Astrocyte (in vitro differentiated cells and primary cell): ENCODE measurements around the gene ZBTB7C. TPM values are rescaled to one million over a fixed set of nuclear protein-coding genes. Genes with fewer than 3 reads are reported as not detected.
A peak's percentile ranks its signal among the peaks of the same experiment; 100 is the strongest.

ENCODE experiments used
- DNase-seq: peaks from one replicate; pipeline ENCODE4 v3.0.0-alpha.2; 2010; ENCODE audit warnings: low read depth
- FAIRE-seq: peaks from 2 replicates; lab custom pipeline; 2011; peaks lifted over from hg19 to GRCh38; lab: Jason Lieb, UNC
- H2AFZ ChIP-seq: 2 replicates; pipeline ENCODE4 v1.6.0; 2012; ENCODE audit warnings: low read depth, low read length, inconsistent platforms
- H3K27ac ChIP-seq: 2 replicates; pipeline ENCODE4 v1.5.1; 2011; ENCODE audit warnings: low read depth, low read length, inconsistent platforms
- H3K27me3 ChIP-seq: 2 replicates; pipeline ENCODE4 v1.6.0; 2011; ENCODE audit warnings: low read length, inconsistent platforms; ENCODE audit not compliant: insufficient read depth
- H3K36me3 ChIP-seq: 2 replicates; pipeline ENCODE4 v1.5.1; 2011; ENCODE audit warnings: low read length, inconsistent platforms; ENCODE audit not compliant: insufficient read depth
- H3K4me1 ChIP-seq: 2 replicates; pipeline ENCODE4 v1.5.1; 2011; ENCODE audit warnings: low read length, inconsistent platforms; ENCODE audit not compliant: insufficient read depth
- H3K4me2 ChIP-seq: 2 replicates; pipeline ENCODE4 v1.6.0; 2012; ENCODE audit warnings: low read length, inconsistent platforms
- H3K4me3 ChIP-seq: 2 replicates; pipeline ENCODE4 v1.5.1; 2011; ENCODE audit warnings: low read depth, mild to moderate bottlenecking, low read length, inconsistent platforms; ENCODE audit not compliant: insufficient read depth
- H3K79me2 ChIP-seq: 2 replicates; pipeline ENCODE4 v1.6.0; 2012; ENCODE audit warnings: mild to moderate bottlenecking, low read length, inconsistent platforms; ENCODE audit not compliant: insufficient read depth
- H3K9ac ChIP-seq: 2 replicates; pipeline ENCODE4 v1.6.0; 2012; ENCODE audit warnings: mild to moderate bottlenecking, low read length, inconsistent platforms
- H3K9me3 ChIP-seq: 2 replicates; pipeline ENCODE4 v1.5.1; 2012; ENCODE audit warnings: low read depth, mild to moderate bottlenecking, low read length, inconsistent platforms; ENCODE audit not compliant: insufficient read depth
- H4K20me1 ChIP-seq: 2 replicates; pipeline ENCODE4 v1.6.0; 2012; ENCODE audit warnings: low read length, inconsistent platforms; ENCODE audit not compliant: insufficient read depth
- H3K27ac Mint-ChIP-seq: one replicate; pipeline ENCODE4 v1.8.0; 2021; ENCODE audit warnings: mild to moderate bottlenecking, mixed read lengths; ENCODE audit not compliant: unreplicated experiment
- H3K27me3 Mint-ChIP-seq: one replicate; pipeline ENCODE4 v1.8.0; 2021; ENCODE audit warnings: low read depth, mixed read lengths; ENCODE audit not compliant: unreplicated experiment
- H3K36me3 Mint-ChIP-seq: one replicate; pipeline ENCODE4 v1.8.0; 2021; ENCODE audit warnings: low read depth, mixed read lengths; ENCODE audit not compliant: unreplicated experiment
- H3K4me1 Mint-ChIP-seq: one replicate; pipeline ENCODE4 v1.8.0; 2021; ENCODE audit warnings: low read depth, mixed read lengths; ENCODE audit not compliant: unreplicated experiment
- H3K4me3 Mint-ChIP-seq: one replicate; pipeline ENCODE4 v1.8.0; 2021; ENCODE audit warnings: mild to moderate bottlenecking, moderate library complexity, mixed read lengths; ENCODE audit not compliant: unreplicated experiment
- H3K9me3 Mint-ChIP-seq: one replicate; pipeline ENCODE4 v1.8.0; 2021; ENCODE audit warnings: mild to moderate bottlenecking, mixed read lengths; ENCODE audit not compliant: unreplicated experiment
- CTCF ChIP-seq: IDR thresholded peaks from 2 replicates; pipeline ENCODE4 v1.5.1; 2011; ENCODE audit warnings: low read depth, mild to moderate bottlenecking, inconsistent platforms, low read length, moderate library complexity; ENCODE audit not compliant: insufficient read depth
- EZH2 ChIP-seq: IDR thresholded peaks from 2 replicates; pipeline ENCODE4 v1.6.1; 2012; ENCODE audit warnings: mild to moderate bottlenecking, low read length, inconsistent platforms; ENCODE audit not compliant: insufficient read depth
- total RNA-seq: library from RNA; stranded (reverse); gene quantifications from 2 replicates; pipeline ENCODE4 v1.2.1, GENCODE V29; 2021

ZBTB7C gene
- total RNA-seq, 1 donor from 2014 or later: 1.0 TPM

GRCh38 chr18:48161911-48162698, 247.1 kb downstream of the ZBTB7C start:
- H3K4me1 ChIP-seq: peaks cover 5% of the 10 kb centered on the region
- TF ChIP-seq CTCF (no peak), EZH2 (no peak)
- no peak overlapping the region for H3K27ac ChIP-seq
- no peak for FAIRE-seq
- peak overlapping the region; percentile 89 for H3K4me2 ChIP-seq
- Mint-ChIP-seq H3K4me3 (peak overlapping the region; percentile 75), H3K4me1 (peaks cover 5% of the 10 kb centered on the region), H3K36me3 (no peaks in the 10 kb centered on the region), H3K9me3 (no peaks in the 10 kb centered on the region), H3K27ac (no peak overlapping the region), H3K27me3 (peaks cover 51% of the 10 kb centered on the region)
- H3K9ac ChIP-seq: peak overlapping the region; percentile 71
- peak overlapping the region; percentile 75 for H2AFZ ChIP-seq
- H3K27me3 ChIP-seq: peaks cover 4% of the 10 kb centered on the region
- DNase-seq: no peak
- peak overlapping the region; percentile 59 for H3K4me3 ChIP-seq
- no peaks in the 10 kb centered on the region for H4K20me1 ChIP-seq
- no peaks in the 10 kb centered on the region for H3K79me2 ChIP-seq
- H3K36me3 ChIP-seq: no peaks in the 10 kb centered on the region
- H3K9me3 ChIP-seq: no peaks in the 10 kb centered on the region

- no peak overlapping the region for H3K27ac ChIP-seq
- no peaks in the 10 kb centered on the region for H3K79me2 ChIP-seq
- Mint-ChIP-seq H3K4me1 (peaks cover 5% of the 10 kb centered on the region), H3K27me3 (peaks cover 55% of the 10 kb centered on the region), H3K9me3 (no peaks in the 10 kb centered on the region), H3K27ac (no peak overlapping the region), H3K4me3 (peak overlapping the region; percentile 81), H3K36me3 (no peaks in the 10 kb centered on the region)
- peak overlapping the region; percentile 89 for H3K4me2 ChIP-seq
- no peaks in the 10 kb centered on the region for H3K36me3 ChIP-seq
- peak overlapping the region; percentile 75 for H3K9ac ChIP-seq
- H3K4me1 ChIP-seq: peaks cover 5% of the 10 kb centered on the region
- FAIRE-seq (no peak), DNase-seq (peak; percentile 44)
- no peaks in the 10 kb centered on the region for H4K20me1 ChIP-seq
- peaks cover 4% of the 10 kb centered on the region for H3K27me3 ChIP-seq
- no peaks in the 10 kb centered on the region for H3K9me3 ChIP-seq
- H2AFZ ChIP-seq: peak overlapping the region; percentile 80
- H3K4me3 ChIP-seq: peak overlapping the region; percentile 59
- no peak for TF ChIP-seq EZH2
Measured at GRCh38 chr18:48161191-48161910, 247.8 kb downstream of the ZBTB7C start.

- H3K79me2 ChIP-seq: no peaks in the 10 kb centered on the region
- Mint-ChIP-seq H3K36me3 (no peaks in the 10 kb centered on the region), H3K27me3 (peaks cover 60% of the 10 kb centered on the region), H3K4me3 (peak overlapping the region; percentile 66), H3K27ac (no peak overlapping the region), H3K9me3 (no peaks in the 10 kb centered on the region), H3K4me1 (peaks cover 5% of the 10 kb centered on the region)
- no peaks in the 10 kb centered on the region for H4K20me1 ChIP-seq
- H3K9ac ChIP-seq: no peak overlapping the region
- peaks cover 5% of the 10 kb centered on the region for H3K4me1 ChIP-seq
- no peaks in the 10 kb centered on the region for H3K9me3 ChIP-seq
- H3K27ac ChIP-seq: no peak overlapping the region
- peaks cover 4% of the 10 kb centered on the region for H3K27me3 ChIP-seq
- no peak for TF ChIP-seq EZH2
- TF ChIP-seq CTCF: no peak
- no peak overlapping the region for H2AFZ ChIP-seq
- DNase-seq: no peak
- no peak overlapping the region for H3K4me3 ChIP-seq
- FAIRE-seq: no peak
- no peaks in the 10 kb centered on the region for H3K36me3 ChIP-seq
- H3K4me2 ChIP-seq: peak overlapping the region; percentile 89
Measured at GRCh38 chr18:48160622-48161021, 248.6 kb downstream of the ZBTB7C start.
